Smooth muscle cell of trachea (primary cell): ENCODE results near the gene LPIN1. TPM values are rescaled to one million over a fixed set of nuclear protein-coding genes. Genes with fewer than 3 reads are reported as not detected.

Source experiments
- total RNA-seq: library from RNA; depleted of rRNA; stranded (reverse); fragments of >200 nt; gene quantifications from 2 replicates; pipeline ENCODE4 v1.2.1, GENCODE V29; 2014

Gene LPIN1, protein sequence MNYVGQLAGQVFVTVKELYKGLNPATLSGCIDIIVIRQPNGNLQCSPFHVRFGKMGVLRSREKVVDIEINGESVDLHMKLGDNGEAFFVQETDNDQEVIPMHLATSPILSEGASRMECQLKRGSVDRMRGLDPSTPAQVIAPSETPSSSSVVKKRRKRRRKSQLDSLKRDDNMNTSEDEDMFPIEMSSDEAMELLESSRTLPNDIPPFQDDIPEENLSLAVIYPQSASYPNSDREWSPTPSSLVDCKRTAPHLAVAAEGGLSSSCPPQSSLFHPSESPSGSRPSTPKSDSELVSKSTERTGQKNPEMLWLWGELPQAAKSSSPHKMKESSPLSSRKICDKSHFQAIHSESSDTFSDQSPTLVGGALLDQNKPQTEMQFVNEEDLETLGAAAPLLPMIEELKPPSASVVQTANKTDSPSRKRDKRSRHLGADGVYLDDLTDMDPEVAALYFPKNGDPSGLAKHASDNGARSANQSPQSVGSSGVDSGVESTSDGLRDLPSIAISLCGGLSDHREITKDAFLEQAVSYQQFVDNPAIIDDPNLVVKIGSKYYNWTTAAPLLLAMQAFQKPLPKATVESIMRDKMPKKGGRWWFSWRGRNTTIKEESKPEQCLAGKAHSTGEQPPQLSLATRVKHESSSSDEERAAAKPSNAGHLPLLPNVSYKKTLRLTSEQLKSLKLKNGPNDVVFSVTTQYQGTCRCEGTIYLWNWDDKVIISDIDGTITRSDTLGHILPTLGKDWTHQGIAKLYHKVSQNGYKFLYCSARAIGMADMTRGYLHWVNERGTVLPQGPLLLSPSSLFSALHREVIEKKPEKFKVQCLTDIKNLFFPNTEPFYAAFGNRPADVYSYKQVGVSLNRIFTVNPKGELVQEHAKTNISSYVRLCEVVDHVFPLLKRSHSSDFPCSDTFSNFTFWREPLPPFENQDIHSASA
- 155 and 181 TPM in 2 replicates for total RNA-seq

DNA sequence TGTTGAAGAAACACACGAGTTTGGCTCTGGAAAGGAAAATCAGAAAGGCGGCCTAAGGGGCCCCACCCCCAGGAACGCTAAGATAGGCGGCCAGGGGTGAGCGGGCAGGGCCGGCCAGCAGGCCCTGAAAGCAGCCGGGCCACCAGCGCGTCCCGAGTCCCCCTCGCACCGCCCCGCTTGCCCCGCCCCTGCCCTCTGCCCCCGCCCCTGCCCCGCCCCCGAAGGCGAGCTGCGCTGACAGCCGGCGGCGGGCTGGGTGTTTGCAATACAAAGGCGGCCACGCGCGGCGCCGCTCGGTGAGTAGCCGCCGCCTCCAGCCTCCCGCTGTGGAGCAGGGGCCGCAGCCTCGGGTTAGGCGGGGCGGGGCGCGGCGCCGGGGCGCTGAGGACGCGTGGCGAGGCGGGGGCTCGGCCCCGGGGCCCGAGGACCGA is at the start of gene LPIN1:
TSS of gene LPIN1 (plus strand) at position 257 of the 431 bp plus-strand sequence. CDS start 18,910 bp downstream, outside the sequence.

Other genes starting within 250 kb of the LPIN1 start
- gene GREB1, start 212.6 kb upstream of the LPIN1 start, total RNA-seq: 0.44 and 2.2 TPM in 2 replicates
- gene NTSR2, start 76.4 kb upstream of the LPIN1 start, total RNA-seq: not detected in 2 replicates